H1 (cell line): ENCODE data around the gene B9D1. TPM values are rescaled to one million over a fixed set of nuclear protein-coding genes. Genes with fewer than 3 reads are reported as not detected.

ENCODE experiments used
- CBX8 ChIP-seq: fragments of 300-800, 300-1000 bp; sonication (generic); IDR thresholded peaks from 2 replicates; pipeline ENCODE4 v1.7.1; 2016; ENCODE audit warnings: low read depth, low read length, borderline replicate concordance
- CEBPB ChIP-seq: IDR thresholded peaks from 2 replicates; pipeline ENCODE4 v1.6.1; 2012; ENCODE audit warnings: low read depth, low read length
- HDAC2 ChIP-seq, 2 experiments: fragments of 300-600 bp in 1 of 2; sonication (generic) in 1 of 2; IDR thresholded peaks; 2 replicates each; pipeline ENCODE4 v1.6.1; 2011 to 2012; ENCODE audit warnings: low read depth in 2 of 2, low read length in 2 of 2, mild to moderate bottlenecking in 2 of 2, moderate library complexity in 2 of 2, borderline replicate concordance in 1 of 2, inconsistent platforms in 1 of 2
- PHF8 ChIP-seq: fragments of 200-600 bp; sonication (generic); conservative IDR thresholded peaks from 2 replicates; pipeline ENCODE4 v1.7.1; 2012; ENCODE audit warnings: low read depth, mild to moderate bottlenecking, inconsistent platforms, low read length, moderate library complexity
- RAD21 ChIP-seq, 2 experiments: IDR thresholded peaks in 1 of 2; conservative IDR thresholded peaks in 1 of 2; 2 replicates each; pipeline ENCODE4 v1.6.1; 2011; ENCODE audit warnings: low read depth in 2 of 2, low read length in 2 of 2, improper control_type of control experiment in 1 of 2, inconsistent platforms in 1 of 2, mild to moderate bottlenecking in 1 of 2, moderate library complexity in 1 of 2
- SAP30 ChIP-seq: fragments of 300-600 bp; sonication (generic); IDR thresholded peaks from 2 replicates; pipeline ENCODE4 v1.7.1; 2012; ENCODE audit warnings: low read length, moderate library complexity, mild to moderate bottlenecking, inconsistent platforms; ENCODE audit not compliant: insufficient read depth, insufficient replicate concordance
- polyA plus RNA-seq, 7 experiments: library from polyadenylated mRNA; depleted of rRNA in 3 of 7; stranded (reverse) in 5 of 7; unstranded in 2 of 7; fragments of >200 nt in 5 of 7; fragments of 200-250 nt in 2 of 7; gene quantifications; 1 replicate in 5 of 7; 2 replicates in 1 of 7; 4 replicates in 1 of 7; pipeline versions ENCODE4 v1.2.1 to v1.2.3, GENCODE V29; 2011 to 2013; ENCODE audit warnings: missing spikeins in 2 of 7, mixed read lengths in 2 of 7
- total RNA-seq: library from RNA; stranded (reverse); fragmentation: NEBNext Ultra II Directional; extraction: Animal tissue kit (Norgen Biotek cat#: 25700); gene quantifications from 2 replicates; pipeline ENCODE4 v1.2.1, GENCODE V29; 2021
- TF ChIP-seq, protein P1 (sequence below): fragments of 300-600 bp; sonication (generic); IDR thresholded peaks from 2 replicates; pipeline ENCODE4 v1.7.1; 2012; ENCODE audit warnings: low read length, moderate library complexity, mild to moderate bottlenecking, inconsistent platforms; ENCODE audit not compliant: insufficient replicate concordance
- TF ChIP-seq, protein P2 (sequence below), 3 experiments: IDR thresholded peaks; 1 replicate in 2 of 3; 2 replicates in 1 of 3; pipeline versions ENCODE4 v1.5.1 to v1.6.1; 2011; ENCODE audit warnings: low read length in 3 of 3, mild to moderate bottlenecking in 3 of 3, inconsistent platforms in 2 of 3, low read depth in 1 of 3, moderate library complexity in 1 of 3; ENCODE audit not compliant: insufficient read depth in 1 of 3; ENCODE audit errors: control extremely low read depth in 1 of 3

The B9D1 gene
- total and polyA plus RNA-seq, 2 of the 8 experiments (the other 6 are each of a cell fraction or from before 2014, with no cell fraction given): 24.6 to 65.7 TPM

DNA sequence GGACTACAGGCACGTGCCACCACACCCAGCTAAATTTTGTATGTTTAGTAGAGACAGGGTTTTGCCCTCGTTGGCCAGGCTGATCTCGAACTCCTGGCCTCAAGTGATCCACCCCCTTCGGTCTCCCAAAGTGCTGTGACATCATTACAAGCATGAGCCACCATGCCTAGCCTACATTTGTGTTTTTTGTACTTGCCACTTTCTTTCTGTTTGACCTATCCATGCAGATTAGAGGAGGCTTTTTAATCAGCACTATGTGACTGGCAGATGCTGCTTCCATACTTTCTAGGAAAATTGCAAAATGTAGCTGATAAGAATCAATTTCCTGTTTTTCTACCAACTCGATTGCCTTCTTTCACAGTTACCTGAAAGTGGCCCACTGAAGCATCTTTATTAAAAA, 57.3 kb downstream of the B9D1 start (continued):
- TF ChIP-seq, protein P1, sequence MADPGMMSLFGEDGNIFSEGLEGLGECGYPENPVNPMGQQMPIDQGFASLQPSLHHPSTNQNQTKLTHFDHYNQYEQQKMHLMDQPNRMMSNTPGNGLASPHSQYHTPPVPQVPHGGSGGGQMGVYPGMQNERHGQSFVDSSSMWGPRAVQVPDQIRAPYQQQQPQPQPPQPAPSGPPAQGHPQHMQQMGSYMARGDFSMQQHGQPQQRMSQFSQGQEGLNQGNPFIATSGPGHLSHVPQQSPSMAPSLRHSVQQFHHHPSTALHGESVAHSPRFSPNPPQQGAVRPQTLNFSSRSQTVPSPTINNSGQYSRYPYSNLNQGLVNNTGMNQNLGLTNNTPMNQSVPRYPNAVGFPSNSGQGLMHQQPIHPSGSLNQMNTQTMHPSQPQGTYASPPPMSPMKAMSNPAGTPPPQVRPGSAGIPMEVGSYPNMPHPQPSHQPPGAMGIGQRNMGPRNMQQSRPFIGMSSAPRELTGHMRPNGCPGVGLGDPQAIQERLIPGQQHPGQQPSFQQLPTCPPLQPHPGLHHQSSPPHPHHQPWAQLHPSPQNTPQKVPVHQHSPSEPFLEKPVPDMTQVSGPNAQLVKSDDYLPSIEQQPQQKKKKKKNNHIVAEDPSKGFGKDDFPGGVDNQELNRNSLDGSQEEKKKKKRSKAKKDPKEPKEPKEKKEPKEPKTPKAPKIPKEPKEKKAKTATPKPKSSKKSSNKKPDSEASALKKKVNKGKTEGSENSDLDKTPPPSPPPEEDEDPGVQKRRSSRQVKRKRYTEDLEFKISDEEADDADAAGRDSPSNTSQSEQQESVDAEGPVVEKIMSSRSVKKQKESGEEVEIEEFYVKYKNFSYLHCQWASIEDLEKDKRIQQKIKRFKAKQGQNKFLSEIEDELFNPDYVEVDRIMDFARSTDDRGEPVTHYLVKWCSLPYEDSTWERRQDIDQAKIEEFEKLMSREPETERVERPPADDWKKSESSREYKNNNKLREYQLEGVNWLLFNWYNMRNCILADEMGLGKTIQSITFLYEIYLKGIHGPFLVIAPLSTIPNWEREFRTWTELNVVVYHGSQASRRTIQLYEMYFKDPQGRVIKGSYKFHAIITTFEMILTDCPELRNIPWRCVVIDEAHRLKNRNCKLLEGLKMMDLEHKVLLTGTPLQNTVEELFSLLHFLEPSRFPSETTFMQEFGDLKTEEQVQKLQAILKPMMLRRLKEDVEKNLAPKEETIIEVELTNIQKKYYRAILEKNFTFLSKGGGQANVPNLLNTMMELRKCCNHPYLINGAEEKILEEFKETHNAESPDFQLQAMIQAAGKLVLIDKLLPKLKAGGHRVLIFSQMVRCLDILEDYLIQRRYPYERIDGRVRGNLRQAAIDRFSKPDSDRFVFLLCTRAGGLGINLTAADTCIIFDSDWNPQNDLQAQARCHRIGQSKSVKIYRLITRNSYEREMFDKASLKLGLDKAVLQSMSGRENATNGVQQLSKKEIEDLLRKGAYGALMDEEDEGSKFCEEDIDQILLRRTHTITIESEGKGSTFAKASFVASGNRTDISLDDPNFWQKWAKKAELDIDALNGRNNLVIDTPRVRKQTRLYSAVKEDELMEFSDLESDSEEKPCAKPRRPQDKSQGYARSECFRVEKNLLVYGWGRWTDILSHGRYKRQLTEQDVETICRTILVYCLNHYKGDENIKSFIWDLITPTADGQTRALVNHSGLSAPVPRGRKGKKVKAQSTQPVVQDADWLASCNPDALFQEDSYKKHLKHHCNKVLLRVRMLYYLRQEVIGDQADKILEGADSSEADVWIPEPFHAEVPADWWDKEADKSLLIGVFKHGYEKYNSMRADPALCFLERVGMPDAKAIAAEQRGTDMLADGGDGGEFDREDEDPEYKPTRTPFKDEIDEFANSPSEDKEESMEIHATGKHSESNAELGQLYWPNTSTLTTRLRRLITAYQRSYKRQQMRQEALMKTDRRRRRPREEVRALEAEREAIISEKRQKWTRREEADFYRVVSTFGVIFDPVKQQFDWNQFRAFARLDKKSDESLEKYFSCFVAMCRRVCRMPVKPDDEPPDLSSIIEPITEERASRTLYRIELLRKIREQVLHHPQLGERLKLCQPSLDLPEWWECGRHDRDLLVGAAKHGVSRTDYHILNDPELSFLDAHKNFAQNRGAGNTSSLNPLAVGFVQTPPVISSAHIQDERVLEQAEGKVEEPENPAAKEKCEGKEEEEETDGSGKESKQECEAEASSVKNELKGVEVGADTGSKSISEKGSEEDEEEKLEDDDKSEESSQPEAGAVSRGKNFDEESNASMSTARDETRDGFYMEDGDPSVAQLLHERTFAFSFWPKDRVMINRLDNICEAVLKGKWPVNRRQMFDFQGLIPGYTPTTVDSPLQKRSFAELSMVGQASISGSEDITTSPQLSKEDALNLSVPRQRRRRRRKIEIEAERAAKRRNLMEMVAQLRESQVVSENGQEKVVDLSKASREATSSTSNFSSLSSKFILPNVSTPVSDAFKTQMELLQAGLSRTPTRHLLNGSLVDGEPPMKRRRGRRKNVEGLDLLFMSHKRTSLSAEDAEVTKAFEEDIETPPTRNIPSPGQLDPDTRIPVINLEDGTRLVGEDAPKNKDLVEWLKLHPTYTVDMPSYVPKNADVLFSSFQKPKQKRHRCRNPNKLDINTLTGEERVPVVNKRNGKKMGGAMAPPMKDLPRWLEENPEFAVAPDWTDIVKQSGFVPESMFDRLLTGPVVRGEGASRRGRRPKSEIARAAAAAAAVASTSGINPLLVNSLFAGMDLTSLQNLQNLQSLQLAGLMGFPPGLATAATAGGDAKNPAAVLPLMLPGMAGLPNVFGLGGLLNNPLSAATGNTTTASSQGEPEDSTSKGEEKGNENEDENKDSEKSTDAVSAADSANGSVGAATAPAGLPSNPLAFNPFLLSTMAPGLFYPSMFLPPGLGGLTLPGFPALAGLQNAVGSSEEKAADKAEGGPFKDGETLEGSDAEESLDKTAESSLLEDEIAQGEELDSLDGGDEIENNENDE: no peak
- TF ChIP-seq, protein P2, sequence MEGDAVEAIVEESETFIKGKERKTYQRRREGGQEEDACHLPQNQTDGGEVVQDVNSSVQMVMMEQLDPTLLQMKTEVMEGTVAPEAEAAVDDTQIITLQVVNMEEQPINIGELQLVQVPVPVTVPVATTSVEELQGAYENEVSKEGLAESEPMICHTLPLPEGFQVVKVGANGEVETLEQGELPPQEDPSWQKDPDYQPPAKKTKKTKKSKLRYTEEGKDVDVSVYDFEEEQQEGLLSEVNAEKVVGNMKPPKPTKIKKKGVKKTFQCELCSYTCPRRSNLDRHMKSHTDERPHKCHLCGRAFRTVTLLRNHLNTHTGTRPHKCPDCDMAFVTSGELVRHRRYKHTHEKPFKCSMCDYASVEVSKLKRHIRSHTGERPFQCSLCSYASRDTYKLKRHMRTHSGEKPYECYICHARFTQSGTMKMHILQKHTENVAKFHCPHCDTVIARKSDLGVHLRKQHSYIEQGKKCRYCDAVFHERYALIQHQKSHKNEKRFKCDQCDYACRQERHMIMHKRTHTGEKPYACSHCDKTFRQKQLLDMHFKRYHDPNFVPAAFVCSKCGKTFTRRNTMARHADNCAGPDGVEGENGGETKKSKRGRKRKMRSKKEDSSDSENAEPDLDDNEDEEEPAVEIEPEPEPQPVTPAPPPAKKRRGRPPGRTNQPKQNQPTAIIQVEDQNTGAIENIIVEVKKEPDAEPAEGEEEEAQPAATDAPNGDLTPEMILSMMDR (IDR thresholded peaks at IDR 0.05; ENCODE audit: control extremely low read depth in 1 of 3, insufficient read depth in 1 of 3, low read depth in 1 of 3, low read length in 3 of 3): no peak
- TF ChIP-seq HDAC2 (IDR thresholded peaks at IDR 0.05; ENCODE audit: borderline replicate concordance in 1 of 2, low read depth in 2 of 2, low read length in 2 of 2): no peak
- no peak for TF ChIP-seq PHF8
- no peak for TF ChIP-seq CBX8
- TF ChIP-seq CEBPB: no peak
- TF ChIP-seq RAD21 (IDR thresholded peaks at IDR 0.05 in 1 of 2, conservative IDR thresholded peaks at IDR 0.05 in 1 of 2; ENCODE audit: low read depth in 2 of 2, low read length in 2 of 2): no peak
- TF ChIP-seq SAP30: no peak
